ENCODE results near the gene ROBO1. TPM values are rescaled to one million over a fixed set of nuclear protein-coding genes. Genes with fewer than 3 reads are reported as not detected.

Gene ROBO1
- total and polyA plus RNA-seq, 2 donors from 2014 or later, result 2.1 to 22.1 TPM

DNA sequence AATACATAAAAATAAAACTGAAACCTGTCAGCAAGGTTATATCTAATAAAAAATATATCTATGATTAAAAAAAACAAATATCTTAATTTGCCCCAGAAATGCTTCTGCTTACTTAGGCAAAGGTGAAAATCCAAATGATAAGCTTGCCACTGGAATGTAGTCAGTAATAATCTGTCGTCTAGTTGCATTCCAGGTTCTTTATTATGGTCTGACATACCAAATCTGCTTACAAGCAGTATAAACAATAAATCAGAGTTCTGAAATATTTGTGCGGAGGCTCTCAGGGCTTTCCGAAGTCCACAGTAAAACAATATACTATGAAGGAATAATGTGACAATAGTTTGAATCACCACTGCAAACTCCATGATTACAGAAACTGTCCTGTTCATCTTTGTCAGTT is 1133.5 kb downstream of the ROBO1 start:
- TF ChIP-seq, protein P1, sequence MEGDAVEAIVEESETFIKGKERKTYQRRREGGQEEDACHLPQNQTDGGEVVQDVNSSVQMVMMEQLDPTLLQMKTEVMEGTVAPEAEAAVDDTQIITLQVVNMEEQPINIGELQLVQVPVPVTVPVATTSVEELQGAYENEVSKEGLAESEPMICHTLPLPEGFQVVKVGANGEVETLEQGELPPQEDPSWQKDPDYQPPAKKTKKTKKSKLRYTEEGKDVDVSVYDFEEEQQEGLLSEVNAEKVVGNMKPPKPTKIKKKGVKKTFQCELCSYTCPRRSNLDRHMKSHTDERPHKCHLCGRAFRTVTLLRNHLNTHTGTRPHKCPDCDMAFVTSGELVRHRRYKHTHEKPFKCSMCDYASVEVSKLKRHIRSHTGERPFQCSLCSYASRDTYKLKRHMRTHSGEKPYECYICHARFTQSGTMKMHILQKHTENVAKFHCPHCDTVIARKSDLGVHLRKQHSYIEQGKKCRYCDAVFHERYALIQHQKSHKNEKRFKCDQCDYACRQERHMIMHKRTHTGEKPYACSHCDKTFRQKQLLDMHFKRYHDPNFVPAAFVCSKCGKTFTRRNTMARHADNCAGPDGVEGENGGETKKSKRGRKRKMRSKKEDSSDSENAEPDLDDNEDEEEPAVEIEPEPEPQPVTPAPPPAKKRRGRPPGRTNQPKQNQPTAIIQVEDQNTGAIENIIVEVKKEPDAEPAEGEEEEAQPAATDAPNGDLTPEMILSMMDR (IDR thresholded peaks at IDR 0.05; ENCODE audit: borderline replicate concordance, extremely low read depth, insufficient read depth), result no peak
- Histone ChIP-seq H3K4me3 (ENCODE audit: low read length in 3 of 3) (no peak overlapping the region), H3K9me3 (ENCODE audit: control insufficient read depth in 2 of 3, insufficient read depth in 1 of 3, low read length in 3 of 3) (no peaks in the 10 kb centered on the region), H3K36me3 (ENCODE audit: control insufficient read depth in 2 of 3, insufficient read depth in 3 of 3, low read length in 3 of 3) (peaks cover 0 to 5% (median 0%) of the 10 kb centered on the region in 3 donors), H3K27me3 (ENCODE audit: control insufficient read depth, insufficient read depth, low read length) (no peaks in the 10 kb centered on the region), H3K27ac (ENCODE audit: low read depth in 2 of 2, low read length in 2 of 2) (no peak overlapping the region), H3K4me1 (ENCODE audit: control insufficient read depth in 2 of 3, insufficient read depth in 2 of 3, low read depth in 1 of 3, low read length in 3 of 3) (peaks cover 0 to 3% (median 3%) of the 10 kb centered on the region in 3 donors), H3K9ac (ENCODE audit: low read length in 3 of 3) (no peak overlapping the region)
- intact Hi-C loops (cut with DNase I), result no loop called here
- FAIRE-seq, result no peak
- peak in 1 of 5 donors; percentile 8 for DNase-seq

DNA sequence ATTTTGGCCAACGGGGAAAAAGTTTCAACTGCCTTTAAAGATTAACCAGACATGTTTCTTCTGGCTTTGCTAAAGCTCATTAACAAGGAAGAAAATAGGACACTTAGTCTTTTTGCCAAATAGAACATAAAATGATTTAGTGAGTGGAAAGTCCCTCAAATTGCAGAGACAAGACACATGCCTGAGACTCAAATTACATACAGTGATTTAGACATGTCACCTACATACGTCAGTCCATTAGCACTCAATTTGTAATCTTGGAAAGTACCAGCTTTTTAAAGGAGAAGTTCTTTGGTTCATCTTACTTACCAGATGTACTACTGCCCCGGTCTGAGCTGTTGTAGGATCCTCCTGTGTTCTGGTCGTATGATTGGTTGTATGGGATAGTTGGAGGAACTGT is 1134.2 kb downstream of the ROBO1 start:
- Histone ChIP-seq H3K27ac (ENCODE audit: low read depth in 2 of 2, low read length in 2 of 2) (no peak overlapping the region), H3K4me1 (ENCODE audit: control insufficient read depth in 2 of 3, insufficient read depth in 2 of 3, low read depth in 1 of 3, low read length in 3 of 3) (peaks cover 0 to 3% (median 3%) of the 10 kb centered on the region in 3 donors), H3K9me3 (ENCODE audit: control insufficient read depth in 2 of 3, insufficient read depth in 1 of 3, low read length in 3 of 3) (no peaks in the 10 kb centered on the region), H3K36me3 (ENCODE audit: control insufficient read depth in 2 of 3, insufficient read depth in 3 of 3, low read length in 3 of 3) (peaks cover 0 to 5% (median 0%) of the 10 kb centered on the region in 3 donors), H3K9ac (ENCODE audit: low read length in 3 of 3) (no peak overlapping the region), H3K4me3 (ENCODE audit: low read length in 3 of 3) (peak overlapping the region in 2 of 3 donors; percentile 30 to 36), H3K27me3 (ENCODE audit: control insufficient read depth, insufficient read depth, low read length) (no peaks in the 10 kb centered on the region)
- TF ChIP-seq, protein P1 (IDR thresholded peaks at IDR 0.05; ENCODE audit: borderline replicate concordance, extremely low read depth, insufficient read depth), result no peak
- FAIRE-seq (peak; percentile 53), DNase-seq (peak in 2 of 5 donors; percentile 8 to 27)
- intact Hi-C loops (cut with DNase I), result no loop called here

DNA sequence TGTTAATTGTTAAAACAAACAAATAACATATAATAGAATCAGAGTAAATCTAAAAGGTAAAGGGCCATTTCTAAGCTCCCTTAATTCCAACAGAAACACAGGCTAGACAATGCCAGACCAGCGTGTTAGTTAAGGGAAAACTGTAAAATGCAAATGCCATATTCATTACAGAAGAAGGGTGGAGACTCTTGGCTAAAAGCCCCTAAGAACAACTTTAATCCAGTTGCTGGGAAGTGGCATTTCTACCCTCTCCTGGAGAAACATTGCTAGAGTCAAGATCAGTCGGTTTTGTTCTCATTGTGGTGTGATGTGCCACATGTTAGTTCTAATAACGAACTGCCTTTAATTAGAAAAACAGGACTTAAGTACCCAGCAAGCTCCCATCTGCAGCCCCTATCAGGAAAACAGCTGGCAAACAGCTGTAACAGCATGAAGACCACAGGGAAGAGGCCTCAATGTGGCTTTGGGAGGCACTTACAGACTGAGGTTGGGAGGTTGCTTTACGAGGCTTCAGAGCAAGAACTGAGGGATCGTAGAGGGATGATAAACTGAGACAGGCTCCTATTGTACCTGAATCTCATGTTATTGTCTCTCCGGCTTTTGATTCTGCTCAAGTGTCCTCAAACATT is 1134.8 kb downstream of the ROBO1 start:
- no peak overlapping the region for H3K9ac ChIP-seq (ENCODE audit: low read length in 3 of 3)
- no peak overlapping the region for H3K27ac ChIP-seq (ENCODE audit: low read depth in 2 of 2, low read length in 2 of 2)

More for the DNA sequence above, 1134.8 kb downstream of the ROBO1 start:
- TF ChIP-seq, protein P1 (IDR thresholded peaks at IDR 0.05; ENCODE audit: borderline replicate concordance, extremely low read depth, insufficient read depth), result no peak
- intact Hi-C loops (cut with DNase I), result no loop called here
- Histone ChIP-seq H3K36me3 (ENCODE audit: control insufficient read depth in 2 of 3, insufficient read depth in 3 of 3, low read length in 3 of 3) (peaks cover 0 to 5% (median 0%) of the 10 kb centered on the region in 3 donors), H3K9me3 (ENCODE audit: control insufficient read depth in 2 of 3, insufficient read depth in 1 of 3, low read length in 3 of 3) (no peaks in the 10 kb centered on the region), H3K4me1 (ENCODE audit: control insufficient read depth in 2 of 3, insufficient read depth in 2 of 3, low read depth in 1 of 3, low read length in 3 of 3) (peaks cover 0 to 3% (median 3%) of the 10 kb centered on the region in 3 donors), H3K4me3 (ENCODE audit: low read length in 3 of 3) (peak overlapping the region in 2 of 3 donors; percentile 30 to 36), H3K27me3 (ENCODE audit: control insufficient read depth, insufficient read depth, low read length) (no peaks in the 10 kb centered on the region)
- FAIRE-seq (no peak), DNase-seq (peak in 2 of 5 donors; percentile 3 to 50)

Data from kidney (tissue), 14 donors.